HEK293 (cell line): Measurements from ENCODE around the gene NOVA1.

Experiments
- CTCF ChIA-PET: fragments of 350-600 bp; formaldehyde crosslinking; extraction: SDS; loops from one replicate; lab custom pipeline; 2021; ENCODE audit warnings: antibody characterized with exemption; lab: Yijun Ruan, JAX
- POLR2A ChIA-PET: fragments of 300-600 bp; formaldehyde crosslinking; extraction: SDS; loops from one replicate; lab custom pipeline; 2020; ENCODE audit warnings: antibody characterized with exemption, inconsistent platforms; lab: Yijun Ruan, JAX
- H3K27ac ChIP-seq: fragments of 200-500 bp; sonication (Bioruptor generic); 2 replicates; pipeline ENCODE4 v1.5.1; 2014; ENCODE audit warnings: low read depth, low read length, control low read depth, inconsistent platforms; ENCODE audit errors: extremely low read depth
- H3K36me3 ChIP-seq, 2 experiments: fragments of 200-500 bp in 1 of 2; sonication (Bioruptor generic) in 1 of 2; 1 replicate in 1 of 2; 2 replicates in 1 of 2; pipeline ENCODE4 v1.5.1; 2014 to 2017; ENCODE audit warnings: inconsistent platforms in 2 of 2, low read length in 2 of 2; ENCODE audit not compliant: control insufficient read depth in 2 of 2, insufficient read depth in 1 of 2
- H3K4me1 ChIP-seq: fragments of 200-500 bp; sonication (Bioruptor generic); 2 replicates; pipeline ENCODE4 v1.5.1; 2014; ENCODE audit warnings: mild to moderate bottlenecking, low read length, inconsistent platforms; ENCODE audit not compliant: control insufficient read depth, insufficient read depth
- H3K4me3 ChIP-seq: 2 replicates; pipeline ENCODE4 v1.5.1; 2011; ENCODE audit warnings: low read depth, mild to moderate bottlenecking, control low read depth, low read length, moderate library complexity
- H3K9me3 ChIP-seq: fragments of 200-500 bp; sonication (Bioruptor generic); 2 replicates; pipeline ENCODE4 v1.5.1; 2014; ENCODE audit warnings: low read depth, low read length, inconsistent platforms; ENCODE audit not compliant: control insufficient read depth, insufficient read depth
- BCL11A ChIP-seq: fragments of 450-650 bp; formaldehyde crosslinking; IDR thresholded peaks from 2 replicates; pipeline ENCODE4 v1.5.1; 2016; ENCODE audit warnings: low read depth, missing biosample characterization, missing genetic modification characterization
- FEZF1 ChIP-seq: fragments of 450-650 bp; formaldehyde crosslinking; IDR thresholded peaks from 2 replicates; pipeline ENCODE4 v1.5.1; 2016; ENCODE audit warnings: missing biosample characterization, missing genetic modification characterization
- GLIS2 ChIP-seq: fragments of 450-650 bp; formaldehyde crosslinking; IDR thresholded peaks from 2 replicates; pipeline ENCODE4 v1.5.1; 2016; ENCODE audit warnings: missing biosample characterization, missing genetic modification characterization
- MYNN ChIP-seq: fragments of 450-650 bp; formaldehyde crosslinking; IDR thresholded peaks from 2 replicates; pipeline ENCODE4 v1.5.1; 2016; ENCODE audit warnings: missing biosample characterization, missing genetic modification characterization, borderline replicate concordance
- PRDM6 ChIP-seq: fragments of 450-650 bp; formaldehyde crosslinking; IDR thresholded peaks from 2 replicates; pipeline ENCODE4 v1.5.1; 2017; ENCODE audit warnings: missing biosample characterization, missing genetic modification characterization
- WT1 ChIP-seq: fragments of 450-650 bp; formaldehyde crosslinking; IDR thresholded peaks from 2 replicates; pipeline ENCODE4 v1.5.1; 2016; ENCODE audit warnings: missing biosample characterization, missing genetic modification characterization
- YY1 ChIP-seq: fragments of 450-650 bp; formaldehyde crosslinking; IDR thresholded peaks from 2 replicates; pipeline ENCODE4 v1.5.1; 2018; ENCODE audit warnings: missing biosample characterization, missing genetic modification characterization
- ZBTB1 ChIP-seq: fragments of 450-650 bp; formaldehyde crosslinking; IDR thresholded peaks from 2 replicates; pipeline ENCODE4 v1.5.1; 2016; ENCODE audit warnings: missing biosample characterization, missing genetic modification characterization
- ZBTB26 ChIP-seq: fragments of 450-650 bp; formaldehyde crosslinking; optimal IDR thresholded peaks from 2 replicates; pipeline ENCODE3; 2016; ENCODE audit warnings: missing biosample characterization, mild to moderate bottlenecking, missing genetic modification characterization
- ZBTB7A ChIP-seq: fragments of 450-650 bp; formaldehyde crosslinking; IDR thresholded peaks from 2 replicates; pipeline ENCODE4 v1.5.1; 2016; ENCODE audit warnings: low read depth, missing biosample characterization, missing genetic modification characterization
- ZNF112 ChIP-seq: fragments of 450-650 bp; formaldehyde crosslinking; IDR thresholded peaks from 2 replicates; pipeline ENCODE4 v1.5.0; 2017; ENCODE audit warnings: missing biosample characterization, missing genetic modification characterization
- ZNF114 ChIP-seq: fragments of 450-650 bp; formaldehyde crosslinking; IDR thresholded peaks from 2 replicates; pipeline ENCODE4 v1.5.0; 2017; ENCODE audit warnings: missing biosample characterization, missing genetic modification characterization
- ZNF121 ChIP-seq: fragments of 450-650 bp; formaldehyde crosslinking; IDR thresholded peaks from 2 replicates; pipeline ENCODE4 v1.5.1; 2016; ENCODE audit warnings: missing biosample characterization, missing genetic modification characterization
- ZNF133 ChIP-seq: fragments of 450-650 bp; formaldehyde crosslinking; IDR thresholded peaks from 2 replicates; pipeline ENCODE4 v1.5.1; 2016; ENCODE audit warnings: missing biosample characterization, missing genetic modification characterization
- ZNF146 ChIP-seq: fragments of 450-650 bp; formaldehyde crosslinking; IDR thresholded peaks from 2 replicates; pipeline ENCODE4 v1.5.1; 2016; ENCODE audit warnings: missing biosample characterization, missing genetic modification characterization
- ZNF148 ChIP-seq: fragments of 450-650 bp; formaldehyde crosslinking; IDR thresholded peaks from 2 replicates; pipeline ENCODE4 v1.5.0; 2017; ENCODE audit warnings: missing biosample characterization, missing genetic modification characterization, borderline replicate concordance
- ZNF174 ChIP-seq: fragments of 450-650 bp; formaldehyde crosslinking; IDR thresholded peaks from 2 replicates; pipeline ENCODE4 v1.5.0; 2017; ENCODE audit warnings: missing biosample characterization, mild to moderate bottlenecking, missing genetic modification characterization
- ZNF202 ChIP-seq: fragments of 450-650 bp; formaldehyde crosslinking; IDR thresholded peaks from 2 replicates; pipeline ENCODE4 v1.5.1; 2016; ENCODE audit warnings: missing biosample characterization, missing genetic modification characterization, borderline replicate concordance
- ZNF221 ChIP-seq: fragments of 450-650 bp; formaldehyde crosslinking; IDR thresholded peaks from 2 replicates; pipeline ENCODE4 v1.5.1; 2017; ENCODE audit warnings: missing biosample characterization, missing genetic modification characterization, borderline replicate concordance
- ZNF37A ChIP-seq: fragments of 450-650 bp; IDR thresholded peaks from 2 replicates; pipeline ENCODE4 v1.5.1; 2018; ENCODE audit warnings: missing biosample characterization, missing genetic modification characterization
- ZNF404 ChIP-seq: fragments of 450-650 bp; formaldehyde crosslinking; IDR thresholded peaks from 2 replicates; pipeline ENCODE4 v1.5.1; 2017; ENCODE audit warnings: missing biosample characterization, missing genetic modification characterization
- ZNF416 ChIP-seq: fragments of 450-650 bp; formaldehyde crosslinking; IDR thresholded peaks from 2 replicates; pipeline ENCODE4 v1.5.1; 2016; ENCODE audit warnings: missing biosample characterization, missing genetic modification characterization
- ZNF549 ChIP-seq: fragments of 450-650 bp; IDR thresholded peaks from 2 replicates; pipeline ENCODE4 v1.5.1; 2018; ENCODE audit warnings: missing biosample characterization, missing genetic modification characterization, mild to moderate bottlenecking, inconsistent platforms, moderate library complexity
- ZNF626 ChIP-seq: fragments of 450-650 bp; sonication (Bioruptor Pico); formaldehyde crosslinking; IDR thresholded peaks from 2 replicates; pipeline ENCODE4 v1.5.1; 2018; ENCODE audit warnings: missing biosample characterization, missing genetic modification characterization, inconsistent platforms
- ZNF837 ChIP-seq: fragments of 450-650 bp; formaldehyde crosslinking; IDR thresholded peaks from 2 replicates; pipeline ENCODE4 v1.5.1; 2016; ENCODE audit warnings: missing biosample characterization, missing genetic modification characterization
- ZXDB ChIP-seq: fragments of 450-650 bp; formaldehyde crosslinking; IDR thresholded peaks from 2 replicates; pipeline ENCODE4 v1.5.1; 2016; ENCODE audit warnings: missing biosample characterization, missing genetic modification characterization
- TF ChIP-seq, protein P1 (sequence below): IDR thresholded peaks from 2 replicates; pipeline ENCODE4 v1.6.1; 2011; ENCODE audit warnings: mild to moderate bottlenecking, low read depth, low read length, borderline replicate concordance

The NOVA1 gene

DNA sequence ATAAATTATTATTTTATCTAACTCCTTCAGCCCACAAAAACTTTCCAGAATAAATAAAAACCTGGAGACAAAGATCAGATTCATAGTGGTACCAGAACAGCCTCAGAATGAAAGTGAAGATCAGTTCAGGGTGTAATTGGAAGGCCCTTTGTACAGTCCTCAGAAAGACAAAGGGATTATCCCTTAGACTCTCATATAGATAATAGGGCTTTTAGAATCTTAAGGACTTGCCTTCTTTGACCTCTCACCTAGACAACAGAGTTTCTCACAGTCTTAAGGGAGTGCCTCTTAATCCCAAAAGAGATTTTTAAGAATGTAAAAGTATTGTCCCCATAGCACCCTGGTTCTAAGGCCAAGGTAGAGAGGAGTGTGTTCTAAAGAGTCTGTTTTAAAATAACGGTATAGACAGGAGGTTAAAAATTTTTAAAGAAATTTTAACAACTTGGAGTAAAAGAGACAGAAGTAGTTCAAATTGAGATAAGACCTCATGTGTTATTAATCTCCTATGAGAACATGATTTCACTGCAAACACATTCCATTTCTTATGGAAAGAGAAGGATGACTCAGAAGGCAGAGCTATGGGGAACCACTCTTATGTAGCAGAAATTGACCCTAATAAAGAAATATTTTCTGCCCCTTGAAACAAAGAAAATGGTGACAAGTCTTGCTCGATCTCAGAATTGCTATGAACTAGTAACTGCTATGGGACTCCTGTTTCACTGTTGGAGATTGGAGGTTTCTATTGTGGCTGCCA lies 24.2 kb upstream of the NOVA1 start:
- POLR2A ChIA-PET, result no interaction called here
- TF ChIP-seq YY1 (tag by site-specific recombination) (no peak), ZNF112 (tag by site-specific recombination) (no peak), BCL11A (tag by site-specific recombination) (no peak), ZNF202 (no peak), MYNN (no peak), ZNF221 (tag by site-specific recombination) (no peak), ZBTB1 (tag by site-specific recombination) (no peak), ZBTB7A (no peak), ZXDB (no peak), ZNF626 (tag by site-specific recombination) (no peak)
- TF ChIP-seq, protein P1, sequence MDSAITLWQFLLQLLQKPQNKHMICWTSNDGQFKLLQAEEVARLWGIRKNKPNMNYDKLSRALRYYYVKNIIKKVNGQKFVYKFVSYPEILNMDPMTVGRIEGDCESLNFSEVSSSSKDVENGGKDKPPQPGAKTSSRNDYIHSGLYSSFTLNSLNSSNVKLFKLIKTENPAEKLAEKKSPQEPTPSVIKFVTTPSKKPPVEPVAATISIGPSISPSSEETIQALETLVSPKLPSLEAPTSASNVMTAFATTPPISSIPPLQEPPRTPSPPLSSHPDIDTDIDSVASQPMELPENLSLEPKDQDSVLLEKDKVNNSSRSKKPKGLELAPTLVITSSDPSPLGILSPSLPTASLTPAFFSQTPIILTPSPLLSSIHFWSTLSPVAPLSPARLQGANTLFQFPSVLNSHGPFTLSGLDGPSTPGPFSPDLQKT, result no peak
- CTCF ChIA-PET, result no interaction called here
- H3K27ac ChIP-seq, result no peak overlapping the region
- H3K36me3 ChIP-seq, result no peaks in the 10 kb centered on the region
- no peaks in the 10 kb centered on the region for H3K4me1 ChIP-seq
- H3K9me3 ChIP-seq, result no peaks in the 10 kb centered on the region
- H3K4me3 ChIP-seq, result no peak overlapping the region

DNA sequence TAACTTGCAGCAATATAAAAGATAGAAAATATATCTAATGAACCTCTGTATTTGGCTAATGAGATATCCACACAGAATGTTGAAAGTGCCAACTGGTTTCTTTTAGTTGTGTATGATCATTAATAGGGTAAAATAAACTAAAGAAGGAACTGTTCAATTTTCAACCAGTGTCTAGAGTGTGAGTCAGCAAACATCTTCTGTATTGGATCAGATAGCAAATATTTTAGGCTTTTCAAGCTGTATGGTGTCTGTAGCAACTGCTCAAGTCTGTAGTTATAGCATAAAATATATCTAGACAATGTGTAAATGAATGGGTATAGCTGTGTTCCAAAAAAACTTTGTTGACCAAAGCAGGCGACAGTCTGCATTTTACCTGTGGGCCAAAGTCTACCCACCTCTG lies 23.5 kb upstream of the NOVA1 start:
- no peaks in the 10 kb centered on the region for H3K4me1 ChIP-seq
- no peak overlapping the region for H3K4me3 ChIP-seq
- H3K36me3 ChIP-seq, result no peaks in the 10 kb centered on the region
- ChIA-PET CTCF (no interaction called here), POLR2A (no interaction called here)
- no peak overlapping the region for H3K27ac ChIP-seq
- H3K9me3 ChIP-seq, result no peaks in the 10 kb centered on the region
- TF ChIP-seq GLIS2 (tag by site-specific recombination) (no peak), ZNF121 (tag by site-specific recombination) (no peak), ZNF404 (tag by site-specific recombination) (no peak), ZNF148 (tag by site-specific recombination) (no peak), ZNF37A (no peak), ZNF221 (tag by site-specific recombination) (no peak), ZNF133 (tag by site-specific recombination) (no peak), ZNF174 (no peak), ZNF837 (no peak), ZNF549 (tag by site-specific recombination) (no peak), ZBTB26 (tag by site-specific recombination) (no peak), PRDM6 (no peak), ZNF416 (no peak), FEZF1 (tag by site-specific recombination) (no peak), ZNF146 (tag by site-specific recombination) (no peak), ZNF114 (tag by site-specific recombination) (no peak), WT1 (no peak)
